ENCODE measurements around the gene CAMK2N2. TPM values are rescaled to one million over a fixed set of nuclear protein-coding genes. Genes with fewer than 3 reads are reported as not detected.

CAMK2N2 gene
- polyA plus RNA-seq (2013) = not detected

GRCh38 chr3:184261270-184261853 lies at the start of gene CAMK2N2:
CAMK2N2 (minus strand) TSS chr3:184261553; CDS start chr3:184261285, 268 bp downstream.
- 0% methylated on average over 42 of the region's 67 CpGs for WGBS (ENCODE audit: insufficient coverage)
- peak in 1 of 3 donors; percentile 41 for DNase-seq
- CTCF ChIA-PET = interaction anchor here (1.0 to 1.2 kb wide), 3 partner anchors 23 to 33 kb away, joined by 3 to 5 read pairs (median 3); no protein-coding TSS in a partner anchor

GRCh38 chr3:184308744-184309143 lies 47.4 kb upstream of the CAMK2N2 start:
- no peak for DNase-seq
- Histone ChIP-seq H3K4me3 (ENCODE audit: control insufficient read depth in 1 of 7, extremely low read depth in 1 of 7, insufficient read depth in 4 of 7, low read depth in 2 of 7, low read length in 6 of 7) (no peak overlapping the region), H3K4me1 (ENCODE audit: control extremely low read depth in 1 of 4, control insufficient read depth in 4 of 4, insufficient read depth in 4 of 4, low read length in 3 of 4) (no peaks in the 10 kb centered on the region), H3K9me3 (ENCODE audit: control extremely low read depth in 1 of 5, control insufficient read depth in 4 of 5, insufficient read depth in 2 of 5, low read depth in 1 of 5, low read length in 4 of 5) (no peaks in the 10 kb centered on the region), H3K27ac (ENCODE audit: insufficient read depth in 1 of 2, low read depth in 1 of 2, low read length in 2 of 2, poor library complexity in 1 of 2, severe bottlenecking in 2 of 2) (peak overlapping the region in 1 of 2 experiments; percentile 43), H3K36me3 (ENCODE audit: control insufficient read depth in 4 of 4, insufficient read depth in 4 of 4, low read length in 3 of 4) (peaks cover 25 to 50% (median 40%) of the 10 kb centered on the region in 4 experiments), H3K27me3 (replicated peaks in 2 of 5; ENCODE audit: control insufficient read depth in 4 of 5, insufficient read depth in 5 of 5, low read length in 4 of 5) (no peaks in the 10 kb centered on the region)
- ChIA-PET CTCF (no interaction called here), POLR2A (no interaction called here)
- 100% methylated on average over 2 of the region's 7 CpGs for WGBS (ENCODE audit: insufficient coverage)

More at GRCh38 chr3:184261270-184261853, at the start of gene CAMK2N2:
- H3K4me1 ChIP-seq (ENCODE audit: control extremely low read depth in 1 of 4, control insufficient read depth in 4 of 4, insufficient read depth in 4 of 4, low read length in 3 of 4) = peaks cover 0 to 28% (median 22%) of the 10 kb centered on the region in 4 experiments
- peaks cover 7 to 65% (median 18%) of the 10 kb centered on the region in 5 experiments for H3K27me3 ChIP-seq (replicated peaks in 2 of 5; ENCODE audit: control insufficient read depth in 4 of 5, insufficient read depth in 5 of 5, low read length in 4 of 5)
- POLR2A ChIA-PET = interaction anchor here (0.6 to 1.2 kb wide), 2 partner anchors 21 to 684 kb away, joined by 3 to 4 read pairs; no protein-coding TSS in a partner anchor
- H3K4me3 ChIP-seq (ENCODE audit: control insufficient read depth in 1 of 7, extremely low read depth in 1 of 7, insufficient read depth in 4 of 7, low read depth in 2 of 7, low read length in 6 of 7) = peak within 1 kb of the TSS in 6 of 7 experiments; percentile 0 to 67 (median 54)
- no peaks in the 10 kb centered on the region for H3K9me3 ChIP-seq (ENCODE audit: control extremely low read depth in 1 of 5, control insufficient read depth in 4 of 5, insufficient read depth in 2 of 5, low read depth in 1 of 5, low read length in 4 of 5)
- H3K27ac ChIP-seq (ENCODE audit: insufficient read depth in 1 of 2, low read depth in 1 of 2, low read length in 2 of 2, poor library complexity in 1 of 2, severe bottlenecking in 2 of 2) = no peak within 1 kb of the TSS
- peaks cover 0 to 12% (median 7%) of the 10 kb centered on the region in 4 experiments for H3K36me3 ChIP-seq (ENCODE audit: control insufficient read depth in 4 of 4, insufficient read depth in 4 of 4, low read length in 3 of 4)

GRCh38 chr3:184307915-184308314 lies 46.6 kb upstream of the CAMK2N2 start:
- no peak for DNase-seq
- H3K27me3 ChIP-seq (replicated peaks in 2 of 5; ENCODE audit: control insufficient read depth in 4 of 5, insufficient read depth in 5 of 5, low read length in 4 of 5) = no peaks in the 10 kb centered on the region
- ChIA-PET CTCF (interaction anchor here (0.7 to 2.4 kb wide), 2 partner anchors 38 to 46 kb away, joined by 3 to 9 read pairs; no protein-coding TSS in a partner anchor), POLR2A (no interaction called here)
- H3K4me3 ChIP-seq (ENCODE audit: control insufficient read depth in 1 of 7, extremely low read depth in 1 of 7, insufficient read depth in 4 of 7, low read depth in 2 of 7, low read length in 6 of 7) = no peak overlapping the region
- H3K4me1 ChIP-seq (ENCODE audit: control extremely low read depth in 1 of 4, control insufficient read depth in 4 of 4, insufficient read depth in 4 of 4, low read length in 3 of 4) = no peaks in the 10 kb centered on the region
- no peak overlapping the region for H3K27ac ChIP-seq (ENCODE audit: insufficient read depth in 1 of 2, low read depth in 1 of 2, low read length in 2 of 2, poor library complexity in 1 of 2, severe bottlenecking in 2 of 2)
- no peaks in the 10 kb centered on the region for H3K9me3 ChIP-seq (ENCODE audit: control extremely low read depth in 1 of 5, control insufficient read depth in 4 of 5, insufficient read depth in 2 of 5, low read depth in 1 of 5, low read length in 4 of 5)
- peaks cover 28 to 58% (median 46%) of the 10 kb centered on the region in 4 experiments for H3K36me3 ChIP-seq (ENCODE audit: control insufficient read depth in 4 of 4, insufficient read depth in 4 of 4, low read length in 3 of 4)
- WGBS (ENCODE audit: insufficient coverage) = 99% methylated on average over 8 of the region's 9 CpGs

GRCh38 chr3:184306341-184306972 lies 45.1 kb upstream of the CAMK2N2 start:
- CTCF ChIA-PET = interaction anchor here (1.0 to 2.6 kb wide), 8 partner anchors 9 to 50 kb away, joined by 3 to 10 read pairs (median 4); no protein-coding TSS in a partner anchor
- DNase-seq = no peak
- H3K27ac ChIP-seq (ENCODE audit: insufficient read depth in 1 of 2, low read depth in 1 of 2, low read length in 2 of 2, poor library complexity in 1 of 2, severe bottlenecking in 2 of 2) = no peak overlapping the region
- 100% methylated on average over 3 of the region's 4 CpGs for WGBS (ENCODE audit: insufficient coverage)
- no peaks in the 10 kb centered on the region for H3K4me1 ChIP-seq (ENCODE audit: control extremely low read depth in 1 of 4, control insufficient read depth in 4 of 4, insufficient read depth in 4 of 4, low read length in 3 of 4)
- H3K27me3 ChIP-seq (replicated peaks in 2 of 5; ENCODE audit: control insufficient read depth in 4 of 5, insufficient read depth in 5 of 5, low read length in 4 of 5) = no peaks in the 10 kb centered on the region
- POLR2A ChIA-PET = interaction anchor here (0.6 kb wide), 1 partner anchor 37 kb away, joined by 7 read pairs; no protein-coding TSS in a partner anchor
- H3K4me3 ChIP-seq (ENCODE audit: control insufficient read depth in 1 of 7, extremely low read depth in 1 of 7, insufficient read depth in 4 of 7, low read depth in 2 of 7, low read length in 6 of 7) = no peak overlapping the region
- peaks cover 40 to 73% (median 59%) of the 10 kb centered on the region in 4 experiments for H3K36me3 ChIP-seq (ENCODE audit: control insufficient read depth in 4 of 4, insufficient read depth in 4 of 4, low read length in 3 of 4)
- H3K9me3 ChIP-seq (ENCODE audit: control extremely low read depth in 1 of 5, control insufficient read depth in 4 of 5, insufficient read depth in 2 of 5, low read depth in 1 of 5, low read length in 4 of 5) = no peaks in the 10 kb centered on the region

GRCh38 chr3:184305577-184305976 lies 44.2 kb upstream of the CAMK2N2 start:
- H3K27me3 ChIP-seq (replicated peaks in 2 of 5; ENCODE audit: control insufficient read depth in 4 of 5, insufficient read depth in 5 of 5, low read length in 4 of 5) = no peaks in the 10 kb centered on the region
- POLR2A ChIA-PET = no interaction called here

GRCh38 chr3:184300378-184300720 lies 39.0 kb upstream of the CAMK2N2 start:
- peaks cover 26 to 47% (median 36%) of the 10 kb centered on the region in 4 experiments for H3K36me3 ChIP-seq (ENCODE audit: control insufficient read depth in 4 of 4, insufficient read depth in 4 of 4, low read length in 3 of 4)
- peaks cover 0 to 5% (median 0%) of the 10 kb centered on the region in 5 experiments for H3K27me3 ChIP-seq (replicated peaks in 2 of 5; ENCODE audit: control insufficient read depth in 4 of 5, insufficient read depth in 5 of 5, low read length in 4 of 5)
- H3K27ac ChIP-seq (ENCODE audit: insufficient read depth in 1 of 2, low read depth in 1 of 2, low read length in 2 of 2, poor library complexity in 1 of 2, severe bottlenecking in 2 of 2) = peak overlapping the region in 1 of 2 experiments; percentile 91
- H3K4me3 ChIP-seq (ENCODE audit: control insufficient read depth in 1 of 7, extremely low read depth in 1 of 7, insufficient read depth in 4 of 7, low read depth in 2 of 7, low read length in 6 of 7) = peak overlapping the region in 5 of 7 experiments; percentile 40 to 92 (median 89)
- no peaks in the 10 kb centered on the region for H3K9me3 ChIP-seq (ENCODE audit: control extremely low read depth in 1 of 5, control insufficient read depth in 4 of 5, insufficient read depth in 2 of 5, low read depth in 1 of 5, low read length in 4 of 5)
- WGBS (ENCODE audit: insufficient coverage) = 100% methylated on average over 2 of the region's 3 CpGs
- no peak for DNase-seq
- POLR2A ChIA-PET = no interaction called here
- CTCF ChIA-PET = interaction anchor here (0.9 kb wide), 4 partner anchors 11 to 73 kb away, joined by 3 to 5 read pairs (median 3); no protein-coding TSS in a partner anchor
- H3K4me1 ChIP-seq (ENCODE audit: control extremely low read depth in 1 of 4, control insufficient read depth in 4 of 4, insufficient read depth in 4 of 4, low read length in 3 of 4) = peaks cover 6 to 14% (median 11%) of the 10 kb centered on the region in 4 experiments

More at GRCh38 chr3:184305577-184305976, 44.2 kb upstream of the CAMK2N2 start:
- Histone ChIP-seq H3K36me3 (ENCODE audit: control insufficient read depth in 4 of 4, insufficient read depth in 4 of 4, low read length in 3 of 4) (peaks cover 43 to 78% (median 64%) of the 10 kb centered on the region in 4 experiments), H3K27ac (ENCODE audit: insufficient read depth in 1 of 2, low read depth in 1 of 2, low read length in 2 of 2, poor library complexity in 1 of 2, severe bottlenecking in 2 of 2) (no peak overlapping the region), H3K4me3 (ENCODE audit: control insufficient read depth in 1 of 7, extremely low read depth in 1 of 7, insufficient read depth in 4 of 7, low read depth in 2 of 7, low read length in 6 of 7) (no peak overlapping the region), H3K9me3 (ENCODE audit: control extremely low read depth in 1 of 5, control insufficient read depth in 4 of 5, insufficient read depth in 2 of 5, low read depth in 1 of 5, low read length in 4 of 5) (no peaks in the 10 kb centered on the region), H3K4me1 (ENCODE audit: control extremely low read depth in 1 of 4, control insufficient read depth in 4 of 4, insufficient read depth in 4 of 4, low read length in 3 of 4) (peaks cover 0 to under 1% (median under 1%) of the 10 kb centered on the region in 4 experiments)
- WGBS (ENCODE audit: insufficient coverage) = no CpG with 5 or more reads among the region's 1 CpG
- DNase-seq = peak; percentile 22 to 52 (median 52)
- CTCF ChIA-PET = interaction anchor here (1.0 to 2.6 kb wide), 8 partner anchors 13 to 51 kb away, joined by 3 to 10 read pairs (median 4); no protein-coding TSS in a partner anchor
